Calu3 (cell line): ENCODE results near the gene NEK11. TPM values are rescaled to one million over a fixed set of nuclear protein-coding genes. Genes with fewer than 3 reads are reported as not detected.
A peak's percentile ranks its signal among the peaks of the same experiment; 100 is the strongest.

Experiments
- BruUV-seq: library from RNA; stranded (reverse); fragments of 400-500 nt; replicated peaks from 2 replicates; lab custom pipeline; 2021; lab: Mats Ljungman, UMichigan
- CTCF ChIA-PET: fragments of 300-600 bp; sonication (Branson Sonifier 250); formaldehyde crosslinking; loops from one replicate; lab custom pipeline; 2022; ENCODE audit warnings: antibody characterized with exemption; lab: Charles Lee
- DNase-seq: peaks from one replicate; pipeline ENCODE4 v3.0.0; 2022
- H3K27ac Mint-ChIP-seq: one replicate; pipeline ENCODE4 v1.8.0; 2022; ENCODE audit warnings: mixed read lengths; ENCODE audit not compliant: unreplicated experiment
- H3K27me3 Mint-ChIP-seq: one replicate; pipeline ENCODE4 v1.8.0; 2022; ENCODE audit warnings: mixed read lengths; ENCODE audit not compliant: unreplicated experiment
- H3K36me3 Mint-ChIP-seq: one replicate; pipeline ENCODE4 v1.8.0; 2022; ENCODE audit warnings: mild to moderate bottlenecking, moderate library complexity, mixed read lengths; ENCODE audit not compliant: insufficient read depth, unreplicated experiment
- H3K4me1 Mint-ChIP-seq: one replicate; pipeline ENCODE4 v1.8.0; 2022; ENCODE audit warnings: mild to moderate bottlenecking, low read depth, mixed read lengths; ENCODE audit not compliant: unreplicated experiment
- H3K4me3 Mint-ChIP-seq: one replicate; pipeline ENCODE4 v1.8.0; 2022; ENCODE audit warnings: mild to moderate bottlenecking, low read depth, moderate library complexity, mixed read lengths; ENCODE audit not compliant: unreplicated experiment
- H3K9me3 Mint-ChIP-seq: one replicate; pipeline ENCODE4 v1.8.0; 2022; ENCODE audit warnings: low read depth, mixed read lengths; ENCODE audit not compliant: unreplicated experiment
- CTCF ChIP-seq: fragments of 200-600 bp; IDR thresholded peaks from one replicate; pipeline ENCODE4 v1.8.0; 2022; ENCODE audit warnings: antibody characterized with exemption; ENCODE audit not compliant: unreplicated experiment
- intact Hi-C: fragments of 100-400 bp; cut with micrococcal nuclease; formaldehyde crosslinking; loops from one replicate; pipeline ENCODE4 v1.10.0; 2022; ENCODE audit not compliant: unreplicated experiment
- total RNA-seq: library from RNA; stranded (reverse); gene quantifications from 2 replicates; pipeline ENCODE4 v1.2.3, GENCODE V29; 2022

NEK11 gene
- total RNA-seq, 1 experiment from 2014 or later, result 23.9 TPM

GRCh38 chr3:131028844-131029243 is 2.2 kb downstream of the NEK11 start:
- no peak for DNase-seq
- Mint-ChIP-seq H3K27ac (no peak overlapping the region), H3K4me3 (no peak overlapping the region), H3K27me3 (no peaks in the 10 kb centered on the region), H3K9me3 (no peaks in the 10 kb centered on the region), H3K36me3 (peaks cover 32% of the 10 kb centered on the region), H3K4me1 (peaks cover 36% of the 10 kb centered on the region)
- BruUV-seq, result no TSS peak
- no peak for TF ChIP-seq CTCF
- CTCF ChIA-PET, result interaction anchor here (1.1 kb wide), 1 partner anchor 129 kb away, joined by 3 read pairs; no protein-coding TSS in a partner anchor
- intact Hi-C loops, result loop anchor here (5.0 kb wide), 1 partner anchor 272 kb away; no protein-coding TSS in a partner anchor

- no peaks in the 10 kb centered on the region for H3K27me3 Mint-ChIP-seq
- TF ChIP-seq CTCF, result no peak
- no peak for DNase-seq
- H3K9me3 Mint-ChIP-seq, result no peaks in the 10 kb centered on the region
- H3K27ac Mint-ChIP-seq, result no peak overlapping the region
- no TSS peak for BruUV-seq
- no peak overlapping the region for H3K4me3 Mint-ChIP-seq
- CTCF ChIA-PET, result no interaction called here
- intact Hi-C loops, result loop anchor here (5.0 to 10.0 kb wide), 4 partner anchors 111 to 1181 kb away; no protein-coding TSS in a partner anchor
- peaks cover 11% of the 10 kb centered on the region for H3K4me1 Mint-ChIP-seq
- H3K36me3 Mint-ChIP-seq, result peaks cover 16% of the 10 kb centered on the region
Observed at GRCh38 chr3:131031660-131032059, 5.0 kb downstream of the NEK11 start.

GRCh38 chr3:131033480-131034080 is 6.9 kb downstream of the NEK11 start:
- Mint-ChIP-seq H3K27me3 (no peaks in the 10 kb centered on the region), H3K36me3 (peaks cover 9% of the 10 kb centered on the region), H3K27ac (no peak overlapping the region), H3K4me3 (no peak overlapping the region), H3K4me1 (no peaks in the 10 kb centered on the region), H3K9me3 (no peaks in the 10 kb centered on the region)
- BruUV-seq, result no TSS peak
- CTCF ChIA-PET, result interaction anchor here (0.7 to 1.8 kb wide), 9 partner anchors 303 to 1177 kb away, joined by 3 to 9 read pairs (median 3); partner anchors contain the start of genes CPNE4 and NUDT16
- intact Hi-C loops, result loop anchor here (1.0 to 10.0 kb wide), 6 partner anchors 109 to 1179 kb away; no protein-coding TSS in a partner anchor
- DNase-seq, result peak; percentile 65
- TF ChIP-seq CTCF, result peak; percentile 67

- no peaks in the 10 kb centered on the region for H3K36me3 Mint-ChIP-seq
- no peaks in the 10 kb centered on the region for H3K27me3 Mint-ChIP-seq
- CTCF ChIA-PET, result no interaction called here
- no peak for DNase-seq
- H3K9me3 Mint-ChIP-seq, result no peaks in the 10 kb centered on the region
- intact Hi-C loops, result loop anchor here (10.0 kb wide), 1 partner anchor 428 kb away; no protein-coding TSS in a partner anchor
- no peak overlapping the region for H3K4me3 Mint-ChIP-seq
- no peak overlapping the region for H3K27ac Mint-ChIP-seq
- no peaks in the 10 kb centered on the region for H3K4me1 Mint-ChIP-seq
- BruUV-seq, result no TSS peak
- TF ChIP-seq CTCF, result no peak
Observed at GRCh38 chr3:131036200-131036816, 9.6 kb downstream of the NEK11 start.
